Measurements from ENCODE around the gene SCYGR5.

- TF ChIP-seq CTCF (conservative IDR thresholded peaks at IDR 0.05 in 1 of 2, IDR thresholded peaks at IDR 0.05 in 1 of 2; ENCODE audit: low read depth in 1 of 2, low read length in 2 of 2), result no peak
- TF ChIP-seq EZH2 (IDR thresholded peaks at IDR 0.05; ENCODE audit: low read length, missing control alignments), result no peak
Observed at GRCh38 chr2:227671170-227671905, 4.7 kb downstream of the SCYGR5 start.

All from fibroblast of lung (primary cell).